OCI-LY7 (cell line): Measurements from ENCODE around the gene INPP5A.

Experiments used
- EZH2phosphoT487 ChIP-seq: fragments of 200-600 bp; sonication (generic); IDR thresholded peaks from 2 replicates; pipeline ENCODE4 v1.6.1; 2018; ENCODE audit warnings: low read depth, borderline replicate concordance, mild to moderate bottlenecking, mixed run types, antibody characterized with exemption, low read length, moderate library complexity, mixed read lengths
- TF ChIP-seq, protein P1 (sequence below): fragments of 200-600 bp; sonication (generic); conservative IDR thresholded peaks from 2 replicates; pipeline ENCODE4 v1.5.1; 2014; ENCODE audit warnings: mild to moderate bottlenecking, antibody characterized with exemption, low read length, moderate library complexity, mixed read lengths

GRCh38 chr10:132655735-132656134 lies 118.1 kb downstream of the INPP5A start:
- TF ChIP-seq, protein P1, sequence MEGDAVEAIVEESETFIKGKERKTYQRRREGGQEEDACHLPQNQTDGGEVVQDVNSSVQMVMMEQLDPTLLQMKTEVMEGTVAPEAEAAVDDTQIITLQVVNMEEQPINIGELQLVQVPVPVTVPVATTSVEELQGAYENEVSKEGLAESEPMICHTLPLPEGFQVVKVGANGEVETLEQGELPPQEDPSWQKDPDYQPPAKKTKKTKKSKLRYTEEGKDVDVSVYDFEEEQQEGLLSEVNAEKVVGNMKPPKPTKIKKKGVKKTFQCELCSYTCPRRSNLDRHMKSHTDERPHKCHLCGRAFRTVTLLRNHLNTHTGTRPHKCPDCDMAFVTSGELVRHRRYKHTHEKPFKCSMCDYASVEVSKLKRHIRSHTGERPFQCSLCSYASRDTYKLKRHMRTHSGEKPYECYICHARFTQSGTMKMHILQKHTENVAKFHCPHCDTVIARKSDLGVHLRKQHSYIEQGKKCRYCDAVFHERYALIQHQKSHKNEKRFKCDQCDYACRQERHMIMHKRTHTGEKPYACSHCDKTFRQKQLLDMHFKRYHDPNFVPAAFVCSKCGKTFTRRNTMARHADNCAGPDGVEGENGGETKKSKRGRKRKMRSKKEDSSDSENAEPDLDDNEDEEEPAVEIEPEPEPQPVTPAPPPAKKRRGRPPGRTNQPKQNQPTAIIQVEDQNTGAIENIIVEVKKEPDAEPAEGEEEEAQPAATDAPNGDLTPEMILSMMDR = no peak
- no peak for TF ChIP-seq EZH2phosphoT487
